SK-N-SH treated with all-trans-retinoic acid at 6 μM for 48 hours (cell line): Measurements from ENCODE around the gene LAGE3.

Experiments
- ATAC-seq: fragments of 200-7000 bp; cut with Tn5 transposase; 3 replicates; pipeline ENCODE4 v1.9.1; 2020; ENCODE audit warnings: mild to moderate bottlenecking, moderate library complexity
- ARNTL ChIP-seq: fragments of 450-650 bp; formaldehyde crosslinking; IDR thresholded peaks from 2 replicates; pipeline ENCODE4 v1.5.0; 2020; ENCODE audit warnings: low read depth, mild to moderate bottlenecking, moderate library complexity, borderline replicate concordance
- BACH2 ChIP-seq: fragments of 250-450 bp; sonication (Bioruptor Pico); IDR thresholded peaks from 2 replicates; pipeline ENCODE4 v1.9.0; 2021; ENCODE audit warnings: mild to moderate bottlenecking, borderline replicate concordance
- CREB5 ChIP-seq: fragments of 250-450 bp; sonication (Bioruptor Pico); IDR thresholded peaks from 2 replicates; pipeline ENCODE4 v1.5.1; 2020; ENCODE audit warnings: low read depth, mild to moderate bottlenecking, moderate library complexity
- CSDC2 ChIP-seq: fragments of 250-450 bp; sonication (Bioruptor Pico); IDR thresholded peaks from 2 replicates; pipeline ENCODE4 v1.5.0; 2020; ENCODE audit warnings: mild to moderate bottlenecking, moderate library complexity
- CSRNP3 ChIP-seq: fragments of 250-450 bp; sonication (Bioruptor Pico); IDR thresholded peaks from 2 replicates; pipeline ENCODE4 v1.5.1; 2021; ENCODE audit warnings: mild to moderate bottlenecking, moderate library complexity
- ESRRG ChIP-seq: fragments of 250-450 bp; sonication (Bioruptor Pico); IDR thresholded peaks from 2 replicates; pipeline ENCODE4 v1.6.1; 2021; ENCODE audit warnings: mild to moderate bottlenecking
- GLIS3 ChIP-seq: fragments of 250-450 bp; sonication (Bioruptor Pico); IDR thresholded peaks from 2 replicates; pipeline ENCODE4 v1.5.0; 2020; ENCODE audit warnings: mild to moderate bottlenecking, moderate library complexity
- ISL1 ChIP-seq: fragments of 250-450 bp; sonication (Bioruptor Pico); IDR thresholded peaks from 2 replicates; pipeline ENCODE4 v2.1.2; 2022; ENCODE audit warnings: mild to moderate bottlenecking, moderate library complexity
- OSR1 ChIP-seq: fragments of 250-450 bp; sonication (Bioruptor Pico); IDR thresholded peaks from 2 replicates; pipeline ENCODE4 v1.8.0; 2022; ENCODE audit warnings: moderate library complexity, mild to moderate bottlenecking, inconsistent platforms
- PATZ1 ChIP-seq: fragments of 250-450 bp; sonication (Bioruptor Pico); IDR thresholded peaks from 2 replicates; pipeline ENCODE4 v1.8.0; 2020; ENCODE audit warnings: mild to moderate bottlenecking, moderate library complexity, borderline replicate concordance
- POU6F1 ChIP-seq: fragments of 250-450 bp; sonication (Bioruptor Pico); IDR thresholded peaks from 2 replicates; pipeline ENCODE4 v1.8.0; 2021; ENCODE audit warnings: low read depth, mild to moderate bottlenecking, moderate library complexity, borderline replicate concordance
- PPARA ChIP-seq: fragments of 250-450 bp; sonication (Bioruptor Pico); IDR thresholded peaks from 2 replicates; pipeline ENCODE4 v1.5.0; 2020; ENCODE audit warnings: mild to moderate bottlenecking, borderline replicate concordance
- RARB ChIP-seq: fragments of 250-450 bp; sonication (Bioruptor Pico); IDR thresholded peaks from 2 replicates; pipeline ENCODE4 v1.8.0; 2021; ENCODE audit warnings: mild to moderate bottlenecking, moderate library complexity
- SNAI2 ChIP-seq: fragments of 250-450 bp; sonication (Bioruptor Pico); IDR thresholded peaks from 2 replicates; pipeline ENCODE4 v1.5.0; 2020; ENCODE audit warnings: mild to moderate bottlenecking, moderate library complexity
- TCF4 ChIP-seq: fragments of 250-450 bp; sonication (Bioruptor Pico); IDR thresholded peaks from 2 replicates; pipeline ENCODE4 v1.8.0; 2021; ENCODE audit warnings: mild to moderate bottlenecking, moderate library complexity, borderline replicate concordance
- TOX ChIP-seq: fragments of 250-450 bp; sonication (Bioruptor Pico); IDR thresholded peaks from 2 replicates; pipeline ENCODE4 v1.8.0; 2021; ENCODE audit warnings: mild to moderate bottlenecking, moderate library complexity, borderline replicate concordance
- TSHZ2 ChIP-seq: fragments of 250-450 bp; sonication (Bioruptor Pico); IDR thresholded peaks from 2 replicates; pipeline ENCODE4 v1.5.0; 2020; ENCODE audit warnings: mild to moderate bottlenecking, moderate library complexity
- ZC3H10 ChIP-seq: fragments of 250-450 bp; sonication (Bioruptor Pico); IDR thresholded peaks from 2 replicates; pipeline ENCODE4 v1.5.1; 2021; ENCODE audit warnings: mild to moderate bottlenecking, moderate library complexity
- ZFP3 ChIP-seq: fragments of 250-450 bp; sonication (Bioruptor Pico); IDR thresholded peaks from 2 replicates; pipeline ENCODE4 v1.5.0; 2020; ENCODE audit warnings: mild to moderate bottlenecking, moderate library complexity
- ZFP30 ChIP-seq: fragments of 450-650 bp; formaldehyde crosslinking; IDR thresholded peaks from 2 replicates; pipeline ENCODE4 v1.5.0; 2022; ENCODE audit warnings: mild to moderate bottlenecking, moderate library complexity
- ZNF565 ChIP-seq: fragments of 450-650 bp; formaldehyde crosslinking; conservative IDR thresholded peaks from 2 replicates; pipeline ENCODE4 v1.5.0; 2020; ENCODE audit warnings: low read depth, mild to moderate bottlenecking, moderate library complexity
- ZNF70 ChIP-seq: fragments of 450-650 bp; formaldehyde crosslinking; IDR thresholded peaks from 2 replicates; pipeline ENCODE4 v1.5.0; 2020; ENCODE audit warnings: mild to moderate bottlenecking, moderate library complexity
- ZNF8 ChIP-seq: fragments of 450-650 bp; formaldehyde crosslinking; IDR thresholded peaks from 2 replicates; pipeline ENCODE4 v1.5.0; 2020; ENCODE audit warnings: mild to moderate bottlenecking, moderate library complexity

Gene LAGE3

GRCh38 chrX:154464806-154465365 lies 14.2 kb downstream of the LAGE3 start:
- ATAC-seq = no peak
- no peak for TF ChIP-seq ZC3H10 (CRISPR knock-in tag)
- TF ChIP-seq GLIS3 = no peak
- TF ChIP-seq TOX (CRISPR knock-in tag) = no peak
- TF ChIP-seq ZNF565 (CRISPR knock-in tag) = no peak
- no peak for TF ChIP-seq PPARA (CRISPR knock-in tag)
- TF ChIP-seq SNAI2 = no peak
- no peak for TF ChIP-seq ZNF8 (CRISPR knock-in tag)
- no peak for TF ChIP-seq TCF4 (CRISPR knock-in tag)
- TF ChIP-seq ZFP3 (CRISPR knock-in tag) = no peak
- TF ChIP-seq CSRNP3 = no peak
- TF ChIP-seq ESRRG (CRISPR knock-in tag) = no peak
- no peak for TF ChIP-seq ZFP30
- no peak for TF ChIP-seq TSHZ2 (CRISPR knock-in tag)
- TF ChIP-seq PATZ1 (CRISPR knock-in tag) = no peak
- TF ChIP-seq CSDC2 (CRISPR knock-in tag) = no peak
- no peak for TF ChIP-seq POU6F1 (CRISPR knock-in tag)
- TF ChIP-seq CREB5 (CRISPR knock-in tag) = no peak
- TF ChIP-seq OSR1 (CRISPR knock-in tag) = no peak

GRCh38 chrX:154463611-154464220 lies 15.4 kb downstream of the LAGE3 start:
- ATAC-seq = no peak
- TF ChIP-seq ZFP30 = no peak
- no peak for TF ChIP-seq CSDC2 (CRISPR knock-in tag)
- no peak for TF ChIP-seq PPARA (CRISPR knock-in tag)
- no peak for TF ChIP-seq BACH2 (CRISPR knock-in tag)
- no peak for TF ChIP-seq TCF4 (CRISPR knock-in tag)
- TF ChIP-seq OSR1 (CRISPR knock-in tag) = no peak
- no peak for TF ChIP-seq ZNF8 (CRISPR knock-in tag)
- no peak for TF ChIP-seq ZFP3 (CRISPR knock-in tag)
- TF ChIP-seq ZC3H10 (CRISPR knock-in tag) = no peak
- no peak for TF ChIP-seq ZNF565 (CRISPR knock-in tag)

- ATAC-seq = no peak
- TF ChIP-seq ZNF70 (CRISPR knock-in tag) (no peak), TOX (CRISPR knock-in tag) (no peak), RARB (CRISPR knock-in tag) (no peak), PATZ1 (CRISPR knock-in tag) (no peak), ISL1 (no peak), ZFP3 (CRISPR knock-in tag) (no peak), ZC3H10 (CRISPR knock-in tag) (no peak), ZNF8 (CRISPR knock-in tag) (no peak), PPARA (CRISPR knock-in tag) (no peak), ARNTL (CRISPR knock-in tag) (no peak), ZFP30 (no peak), TSHZ2 (CRISPR knock-in tag) (no peak)
Measured at GRCh38 chrX:154462396-154462795, 16.7 kb downstream of the LAGE3 start.
